Liver (tissue), 3 donors: ENCODE results near the gene LHFPL3.

Source experiments
- CTCF ChIP-seq: fragments of 150-350 bp; IDR thresholded peaks from 2 replicates; pipeline ENCODE4 v1.5.1; 2017; ENCODE audit warnings: improper control_type of control experiment, low read depth, low read length; ENCODE audit not compliant: missing input control
- EGR1 ChIP-seq, 2 donors: IDR thresholded peaks; 2 replicates each; pipeline ENCODE4 v1.6.1; 2016 to 2018; ENCODE audit warnings: antibody characterized with exemption in 2 of 2, low read depth in 2 of 2
- GABPA ChIP-seq, 2 donors: IDR thresholded peaks in 1 of 2; conservative IDR thresholded peaks in 1 of 2; 2 replicates each; pipeline ENCODE4 v1.6.1; 2016; ENCODE audit warnings: antibody characterized with exemption in 2 of 2, mild to moderate bottlenecking in 1 of 2, moderate library complexity in 1 of 2
- MAX ChIP-seq: IDR thresholded peaks from 2 replicates; pipeline ENCODE4 v1.6.1; 2016; ENCODE audit warnings: antibody characterized with exemption
- NR2F2 ChIP-seq: IDR thresholded peaks from 2 replicates; pipeline ENCODE4 v1.6.1; 2016; ENCODE audit warnings: antibody characterized with exemption
- RAD21 ChIP-seq, 2 donors: IDR thresholded peaks; 2 replicates each; pipeline ENCODE4 v1.6.1; 2016; ENCODE audit warnings: antibody characterized with exemption in 2 of 2, mild to moderate bottlenecking in 2 of 2
- REST ChIP-seq: IDR thresholded peaks from 2 replicates; pipeline ENCODE4 v1.6.1; 2016; ENCODE audit warnings: antibody characterized with exemption, mild to moderate bottlenecking
- RXRA ChIP-seq, 2 donors: IDR thresholded peaks; 2 replicates each; pipeline ENCODE4 v1.6.1; 2017 to 2018; ENCODE audit warnings: antibody characterized with exemption in 2 of 2, mild to moderate bottlenecking in 1 of 2
- TAF1 ChIP-seq: conservative IDR thresholded peaks from 2 replicates; pipeline ENCODE4 v1.6.1; 2016; ENCODE audit warnings: antibody characterized with exemption, mild to moderate bottlenecking
- YY1 ChIP-seq: IDR thresholded peaks from 2 replicates; pipeline ENCODE4 v1.6.1; 2016; ENCODE audit warnings: antibody characterized with exemption, mild to moderate bottlenecking
- ZBTB33 ChIP-seq: IDR thresholded peaks from 2 replicates; pipeline ENCODE4 v1.6.1; 2016; ENCODE audit warnings: antibody characterized with exemption
- donor health status: healthy.
- donor health status: healthy.

- TF ChIP-seq RAD21 (IDR thresholded peaks at IDR 0.05) (no peak), EGR1 (IDR thresholded peaks at IDR 0.05; ENCODE audit: low read depth in 2 of 2) (no peak), CTCF (no peak), REST (no peak), YY1 (no peak), ZBTB33 (no peak), RXRA (IDR thresholded peaks at IDR 0.05) (no peak), MAX (no peak), NR2F2 (no peak), GABPA (IDR thresholded peaks at IDR 0.05 in 1 of 2, conservative IDR thresholded peaks at IDR 0.05 in 1 of 2) (no peak), TAF1 (no peak)
Observed at GRCh38 chr7:104851268-104851667, 522.9 kb downstream of the LHFPL3 start.
